DMS53 (cell line): Measurements from ENCODE around the gene ANXA6.
"Not testable (repeated sequence)": the region's sequence is repeated elsewhere in the genome, so short reads cannot be mapped to it uniquely, and the experiment has no call there.

ENCODE experiments used
- DNase-seq: peaks from one replicate; lab custom pipeline; 2025; lab: John Stamatoyannopoulos, UW

ANXA6 gene

GRCh38 chr5:151180291-151180690 lies 22.7 kb upstream of the ANXA6 start:
- DNase-seq: no peak

GRCh38 chr5:151179489-151179840 lies 21.9 kb upstream of the ANXA6 start:
- no peak for DNase-seq

GRCh38 chr5:151178777-151179488 lies 21.4 kb upstream of the ANXA6 start:
- no peak for DNase-seq

- DNase-seq: no peak
Observed at GRCh38 chr5:151178372-151178771, 20.8 kb upstream of the ANXA6 start.

GRCh38 chr5:151176268-151176667 lies 18.7 kb upstream of the ANXA6 start:
- not testable (repeated sequence) for DNase-seq

GRCh38 chr5:151174612-151175101 lies 17.1 kb upstream of the ANXA6 start:
- DNase-seq: peak; percentile 94

GRCh38 chr5:151173711-151174611 lies 16.4 kb upstream of the ANXA6 start:
- DNase-seq: no peak

GRCh38 chr5:151171529-151171928 lies 13.9 kb upstream of the ANXA6 start:
- DNase-seq: no peak

GRCh38 chr5:151168602-151169344 lies 11.2 kb upstream of the ANXA6 start:
- DNase-seq: no peak

- DNase-seq: no peak
Observed at GRCh38 chr5:151167022-151167421, 9.4 kb upstream of the ANXA6 start.

GRCh38 chr5:151164687-151165392 lies 7.3 kb upstream of the ANXA6 start:
- DNase-seq: peak; percentile 87

- DNase-seq: no peak
Observed at GRCh38 chr5:151162776-151163175, 5.2 kb upstream of the ANXA6 start.

GRCh38 chr5:151159649-151160373 lies 2.2 kb upstream of the ANXA6 start:
- DNase-seq: no peak

GRCh38 chr5:151158287-151158661 lies 695 bp upstream of the ANXA6 start:
- DNase-seq: no peak

GRCh38 chr5:151156507-151157420 lies 815 bp downstream of the ANXA6 start:
- DNase-seq: peak; percentile 13

GRCh38 chr5:151155775-151156506 lies 1.6 kb downstream of the ANXA6 start:
- peak; percentile 26 for DNase-seq

GRCh38 chr5:151154931-151155774 lies 2.4 kb downstream of the ANXA6 start:
- DNase-seq: no peak

GRCh38 chr5:151153766-151154272 lies 3.8 kb downstream of the ANXA6 start:
- no peak for DNase-seq
